H54 (cell line): ENCODE results near the gene MGAM2.

Source experiments
- DNase-seq: peaks from one replicate; pipeline ENCODE4 v3.0.0; 2011; ENCODE audit warnings: low spot score, mixed read lengths; ENCODE audit not compliant: insufficient read length
- FAIRE-seq: peaks from 3 replicates; lab custom pipeline; 2011; peaks lifted over from hg19 to GRCh38; lab: Jason Lieb, UNC
- POLR2A ChIP-seq: IDR thresholded peaks from 2 replicates; pipeline ENCODE4 v1.6.1; 2011; ENCODE audit warnings: low read depth, mild to moderate bottlenecking, low read length

The MGAM2 gene

DNA sequence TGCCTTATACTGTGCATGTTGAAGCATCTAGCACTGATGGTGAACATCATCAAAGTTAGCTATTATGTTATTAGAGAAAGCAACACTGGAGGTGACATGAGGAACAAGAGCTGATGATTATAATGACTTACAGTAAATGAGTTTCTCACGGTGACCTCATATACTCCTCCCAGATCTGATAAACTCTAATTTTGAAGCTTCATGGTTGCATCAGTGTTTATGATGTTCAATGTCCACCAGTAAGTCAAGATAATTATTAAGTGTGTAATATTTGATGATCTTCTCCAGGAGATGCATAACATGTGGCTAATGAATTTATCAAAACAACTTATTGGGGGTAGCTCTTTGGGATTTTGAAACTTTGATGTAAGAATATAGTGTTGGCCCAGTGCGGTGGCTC, 27.5 kb downstream of the MGAM2 start:
- FAIRE-seq = no peak
- no peak for TF ChIP-seq POLR2A

DNA sequence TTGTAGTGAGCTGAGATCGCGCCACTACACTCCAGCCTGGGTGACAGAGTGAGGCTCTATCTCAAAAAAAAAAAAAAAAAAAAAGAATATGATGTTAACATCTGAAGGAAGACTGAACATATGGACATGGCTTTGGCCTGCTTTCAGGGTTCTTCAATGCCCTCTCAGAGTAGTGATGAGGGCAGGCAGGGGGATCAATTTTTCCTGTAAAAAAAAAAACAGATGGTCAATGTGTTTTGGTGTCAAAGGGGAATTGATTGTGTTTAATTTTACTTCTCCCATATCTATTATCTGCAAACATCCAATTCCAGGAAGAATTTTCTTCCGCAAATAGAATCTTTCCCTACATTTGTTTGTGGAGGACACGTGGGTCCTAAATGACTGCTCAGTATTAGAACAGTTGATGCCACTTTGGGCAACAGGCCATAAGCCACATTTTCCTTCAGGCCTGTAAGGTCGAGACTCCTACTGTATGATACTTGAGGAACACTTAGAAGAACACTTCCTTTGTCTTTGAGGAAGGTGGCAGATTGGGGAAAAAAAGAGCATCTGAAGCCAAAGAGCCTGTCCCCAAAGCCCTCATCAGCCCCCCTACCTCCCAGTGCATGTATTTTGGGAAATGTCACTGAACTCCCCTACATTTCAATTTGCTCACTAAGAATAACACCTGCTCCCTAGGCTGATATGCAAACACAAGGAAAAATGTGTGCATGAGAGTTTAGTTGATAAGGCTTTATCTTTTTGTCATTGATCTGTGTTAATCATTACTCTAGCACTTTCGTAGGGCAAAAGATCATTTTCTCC, 28.3 kb downstream of the MGAM2 start:
- no peak for FAIRE-seq
- TF ChIP-seq POLR2A = no peak
- no peak for DNase-seq

More for the DNA sequence above, 27.5 kb downstream of the MGAM2 start:
- no peak for DNase-seq

DNA sequence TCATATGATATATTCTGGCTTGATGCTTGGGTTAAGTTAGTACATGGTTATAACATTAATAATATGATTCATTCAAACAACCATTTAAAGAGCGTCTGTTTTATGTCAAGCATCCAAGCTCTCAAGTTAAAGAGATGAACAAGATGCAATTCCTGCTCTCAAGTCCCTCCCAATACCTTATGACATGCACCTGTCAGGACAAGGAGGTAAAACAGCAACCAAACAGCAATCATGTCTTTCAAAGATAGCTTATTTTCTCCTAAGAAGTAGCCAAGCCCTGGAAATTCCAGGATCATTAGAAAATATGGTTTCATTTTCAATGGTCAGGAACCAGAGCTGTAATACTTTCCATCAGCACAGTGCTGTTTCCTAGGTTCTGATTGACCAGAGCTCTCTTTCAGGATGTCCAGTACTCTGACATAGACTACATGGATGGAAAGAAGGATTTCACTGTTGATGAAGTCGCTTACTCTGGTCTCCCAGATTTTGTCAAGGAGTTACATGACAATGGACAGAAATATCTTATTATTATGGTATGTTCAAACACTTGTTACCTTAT, 29.0 kb downstream of the MGAM2 start:
- TF ChIP-seq POLR2A = no peak
- FAIRE-seq (no peak), DNase-seq (no peak)

DNA sequence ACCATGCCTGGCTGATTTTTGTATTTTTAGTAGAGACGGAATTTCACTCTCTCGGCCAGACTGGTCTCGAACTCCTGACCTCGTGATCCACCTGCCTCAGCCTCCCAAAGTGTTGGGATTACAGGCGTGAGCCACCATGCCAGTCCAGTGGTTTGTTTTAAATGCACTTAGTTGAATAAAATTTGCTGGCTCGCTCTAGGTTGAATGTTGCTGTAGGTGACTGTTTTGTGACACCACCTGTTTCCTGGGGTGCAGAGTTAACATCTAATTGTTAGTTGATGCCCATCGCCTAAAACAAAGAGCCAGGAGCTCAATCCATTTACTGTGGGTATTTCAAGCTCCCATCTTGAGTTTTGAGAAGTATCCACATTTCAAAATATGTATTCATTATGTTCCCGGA, 31.2 kb downstream of the MGAM2 start:
- no peak for DNase-seq
- FAIRE-seq = no peak
- no peak for TF ChIP-seq POLR2A

DNA sequence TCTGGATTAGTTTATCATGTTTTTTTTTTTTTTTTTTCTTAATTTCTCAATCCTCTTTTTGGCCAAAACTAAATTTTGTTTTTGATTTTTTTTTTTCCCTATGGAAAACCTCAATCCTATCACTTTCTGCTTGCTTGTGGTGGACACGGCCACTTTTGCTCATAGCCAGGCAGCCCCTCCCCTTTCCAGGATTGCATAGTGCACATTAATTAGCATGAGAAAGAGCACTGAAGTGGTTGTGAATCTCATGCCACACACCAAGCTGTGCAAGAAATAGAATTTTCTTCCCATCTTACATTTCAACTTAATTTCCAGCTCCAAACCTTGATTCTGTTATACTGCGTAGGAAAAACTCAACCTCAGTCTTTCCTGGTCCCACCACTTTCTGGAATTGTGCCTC, 34.6 kb downstream of the MGAM2 start:
- DNase-seq (no peak), FAIRE-seq (no peak)
- TF ChIP-seq POLR2A = no peak

DNA sequence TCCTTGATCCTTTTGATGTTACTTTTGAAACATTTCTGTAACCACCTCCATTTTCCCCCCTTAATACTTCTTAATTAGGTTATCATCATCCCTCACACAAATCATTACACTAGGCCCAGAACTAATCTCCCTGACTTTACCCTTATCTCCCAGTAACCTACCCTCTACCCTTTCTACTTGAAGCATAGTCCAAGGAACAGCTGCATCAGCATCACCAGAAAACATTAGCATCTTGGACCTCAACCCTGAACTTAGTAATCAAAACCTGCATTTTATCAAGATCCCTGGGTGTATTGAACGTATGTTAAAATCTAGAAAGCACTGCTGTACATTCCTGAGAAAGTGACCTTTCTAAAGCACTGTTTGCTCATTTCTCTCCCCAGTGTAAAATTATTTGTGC, 38.8 kb downstream of the MGAM2 start:
- DNase-seq (no peak), FAIRE-seq (no peak)
- TF ChIP-seq POLR2A = no peak

DNA sequence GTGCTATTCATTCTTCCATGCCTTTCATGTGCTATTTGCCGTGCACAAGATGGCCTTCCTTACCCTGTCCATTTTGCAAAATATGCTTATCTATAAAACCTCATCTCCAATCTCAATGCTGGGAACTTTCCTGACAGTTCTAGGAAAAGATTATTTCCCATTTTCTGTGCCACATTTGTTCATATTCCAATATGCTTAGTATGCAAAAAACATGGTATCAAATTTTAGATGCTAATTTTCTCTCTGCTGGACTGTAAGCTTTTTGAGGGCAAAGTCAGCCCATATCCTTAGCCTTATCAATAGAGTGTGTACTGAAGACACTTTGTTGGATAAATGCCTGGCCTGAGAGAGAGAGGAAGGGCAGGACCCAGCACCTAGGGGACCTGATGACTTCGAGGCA, 39.4 kb downstream of the MGAM2 start:
- no peak for FAIRE-seq
- DNase-seq = no peak
- TF ChIP-seq POLR2A = no peak

DNA sequence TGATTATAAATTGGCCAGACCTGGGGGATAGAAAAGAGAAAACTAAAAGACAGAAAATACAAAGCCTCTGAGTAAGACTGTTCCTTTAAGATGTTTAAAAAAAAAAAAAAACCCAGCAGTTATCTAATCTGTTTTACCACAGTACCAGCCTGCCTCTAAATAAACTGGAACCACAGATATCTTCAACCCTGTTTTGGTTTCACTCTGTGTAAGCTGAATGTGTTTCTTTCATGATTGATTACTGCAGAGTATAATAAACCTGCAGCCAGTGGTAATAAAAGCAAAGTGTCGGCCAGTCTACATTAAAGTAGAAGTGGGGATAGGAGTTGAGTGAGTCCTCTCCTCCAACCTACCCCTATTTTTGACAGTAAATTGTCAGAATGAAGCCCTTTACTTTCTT, 40.6 kb downstream of the MGAM2 start:
- DNase-seq (no peak), FAIRE-seq (no peak)
- TF ChIP-seq POLR2A = no peak

DNA sequence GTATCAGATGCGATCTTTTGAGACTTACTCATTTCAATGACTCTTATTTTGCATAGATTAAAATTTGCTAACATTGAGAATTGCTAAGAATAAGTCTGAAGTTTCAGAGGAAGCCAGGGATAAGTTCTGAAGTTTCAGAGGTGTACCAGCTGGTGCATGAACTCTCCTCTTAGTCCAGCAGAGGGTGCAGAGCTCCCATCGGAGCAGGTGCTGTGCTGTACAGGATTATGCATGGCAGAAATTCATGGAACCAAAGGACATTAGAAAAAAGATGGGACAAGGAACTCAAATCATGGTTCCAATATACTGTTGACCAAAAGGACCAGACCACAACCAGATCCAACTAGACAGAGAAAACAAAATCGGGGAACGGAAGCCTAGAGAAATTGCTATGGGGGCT, 41.9 kb downstream of the MGAM2 start:
- no peak for FAIRE-seq
- DNase-seq = peak; percentile 15
- TF ChIP-seq POLR2A = no peak

DNA sequence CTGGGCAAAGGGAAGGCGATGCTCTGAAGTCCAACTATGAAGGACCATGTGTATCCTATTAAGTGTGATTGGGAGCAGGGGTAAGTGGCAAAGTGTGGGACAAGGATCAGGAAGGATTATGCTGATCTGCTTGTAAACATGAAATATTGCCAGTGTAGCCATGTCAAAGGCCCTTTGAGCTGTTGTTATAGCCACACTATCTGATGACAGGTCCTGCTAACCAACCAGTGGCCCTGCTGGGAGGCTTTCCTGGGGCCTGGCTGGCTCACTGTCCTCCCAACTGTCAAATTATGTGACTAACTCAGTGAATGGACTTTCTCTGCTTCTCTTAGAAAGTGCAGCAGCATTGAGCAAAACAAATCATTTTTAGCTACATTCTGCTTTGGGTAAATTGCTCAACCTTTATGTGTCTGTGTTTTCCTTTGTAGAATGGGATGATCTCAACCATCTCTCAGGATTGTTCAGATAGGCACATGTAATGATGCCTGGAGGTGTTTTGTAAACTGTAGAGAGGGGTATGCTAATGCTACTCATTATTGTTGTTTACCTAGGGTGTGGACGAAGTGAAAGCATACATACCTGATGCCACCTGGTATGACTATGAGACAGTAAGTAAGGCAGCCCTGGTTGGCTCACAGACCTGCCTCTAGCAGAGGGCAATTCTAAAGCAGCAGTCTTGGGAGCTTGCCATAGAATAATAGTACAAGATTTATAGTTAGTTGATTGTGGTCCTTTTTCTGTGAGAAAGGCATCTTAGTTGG, 47.4 kb downstream of the MGAM2 start:
- DNase-seq (no peak), FAIRE-seq (no peak)
- TF ChIP-seq POLR2A = no peak

DNA sequence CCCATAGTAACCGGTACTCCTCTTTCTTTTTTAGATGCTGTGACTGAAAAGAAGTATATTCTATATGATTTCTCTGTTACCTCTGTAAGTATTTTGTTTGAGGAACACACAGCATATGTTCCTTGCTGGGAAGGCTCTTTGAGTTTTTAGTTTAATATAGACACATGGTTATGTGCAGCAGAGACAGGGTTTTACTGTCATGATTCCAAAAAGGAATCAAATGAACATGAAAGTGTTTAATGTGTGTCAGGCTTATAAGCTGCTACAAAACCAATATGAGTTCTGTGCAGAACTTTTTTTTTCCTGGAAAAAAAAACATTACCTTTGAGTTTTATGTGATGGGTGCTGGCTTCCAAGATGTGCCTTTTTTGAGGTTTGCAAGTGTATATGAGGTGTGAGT, 50.4 kb downstream of the MGAM2 start:
- no peak for DNase-seq
- no peak for TF ChIP-seq POLR2A
- no peak for FAIRE-seq

DNA sequence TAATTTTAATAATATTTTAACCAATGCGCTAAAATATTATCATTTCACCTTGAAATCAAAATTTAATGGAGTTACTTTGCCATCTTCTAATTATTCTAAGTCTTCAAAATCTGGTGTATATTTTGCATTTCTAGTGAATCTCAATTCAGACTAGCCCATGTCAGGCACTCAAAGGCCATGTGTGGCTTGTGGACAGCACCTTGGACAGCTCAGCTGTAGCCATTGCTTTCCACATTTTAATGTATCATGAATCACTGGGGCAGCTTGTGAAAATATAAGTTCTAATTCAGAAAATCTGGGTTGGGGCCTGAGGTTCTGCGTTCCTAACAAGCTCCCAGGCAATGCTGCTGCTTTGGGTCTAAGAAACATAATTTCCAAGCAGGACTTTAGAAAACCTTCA, 57.2 kb downstream of the MGAM2 start:
- DNase-seq = peak; percentile 5

DNA sequence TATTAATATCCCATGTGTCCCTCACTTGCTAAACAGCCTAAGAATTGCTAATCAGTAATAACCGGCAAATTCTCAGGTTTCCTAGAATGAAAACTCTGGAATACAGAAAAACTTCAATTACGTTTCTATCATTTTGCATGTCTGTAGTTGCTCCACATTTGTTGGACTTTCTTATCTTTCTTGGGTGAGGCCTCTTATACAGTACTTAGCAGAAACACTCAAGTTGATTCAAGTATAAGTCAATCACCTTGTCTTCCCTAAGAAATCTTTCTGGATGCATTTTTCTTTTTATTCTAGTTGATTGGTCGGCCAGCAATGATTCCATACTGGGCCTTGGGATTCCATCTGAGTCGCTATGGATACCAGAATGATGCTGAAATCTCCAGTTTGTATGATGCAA, 61.4 kb downstream of the MGAM2 start:
- FAIRE-seq = no peak
- TF ChIP-seq POLR2A = no peak
- DNase-seq = no peak

More for the DNA sequence above, 57.2 kb downstream of the MGAM2 start:
- no peak for FAIRE-seq
- no peak for TF ChIP-seq POLR2A

DNA sequence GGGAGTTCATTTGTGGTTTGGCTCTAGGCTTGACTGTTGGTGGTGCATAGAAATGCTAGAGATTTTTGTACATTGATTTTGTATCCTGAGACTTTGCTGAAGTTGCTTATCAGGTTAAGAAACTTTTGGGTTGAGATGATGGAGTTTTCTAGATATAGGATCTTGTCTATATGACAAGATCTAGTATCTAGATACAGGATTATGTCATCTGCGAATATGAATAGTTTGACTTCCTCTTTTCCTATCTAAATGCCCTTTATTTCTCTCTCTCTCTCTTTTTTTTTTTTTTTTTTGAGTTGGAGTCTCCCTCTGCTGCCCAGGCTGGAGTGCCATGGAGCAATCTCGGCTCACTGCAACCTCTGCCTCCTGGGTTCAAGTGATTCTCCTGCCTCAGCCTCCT, 62.9 kb downstream of the MGAM2 start:
- FAIRE-seq (no peak), DNase-seq (no peak)
- TF ChIP-seq POLR2A = no peak

DNA sequence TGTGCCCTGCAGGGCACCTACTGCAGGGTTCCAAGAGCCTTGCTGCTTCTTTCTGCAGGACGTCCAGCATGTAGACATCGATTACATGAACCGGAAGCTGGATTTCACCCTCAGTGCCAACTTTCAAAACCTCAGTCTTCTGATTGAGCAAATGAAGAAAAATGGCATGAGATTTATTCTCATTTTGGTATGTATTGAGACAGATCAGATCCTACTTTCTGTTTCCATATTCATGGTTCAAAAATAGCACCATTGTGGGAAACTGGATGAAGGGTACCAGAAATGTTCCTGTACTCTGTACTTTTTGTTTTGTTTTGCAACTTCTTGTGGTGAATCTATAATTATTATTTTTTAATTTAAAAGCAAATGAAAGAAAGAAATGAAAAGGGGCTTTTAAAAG, 64.1 kb downstream of the MGAM2 start:
- TF ChIP-seq POLR2A = no peak
- DNase-seq (no peak), FAIRE-seq (no peak)
